ENCODE measurements around the gene CAMKK2.
"Not testable (repeated sequence)": the region's sequence is repeated elsewhere in the genome, so short reads cannot be mapped to it uniquely, and the experiment has no call there.

The CAMKK2 gene

GRCh38 chr12:121223292-121224285 lies 72.9 kb downstream of the CAMKK2 start:
- DNase-seq (ENCODE audit: low spot score), result no peak

- DNase-seq (ENCODE audit: low spot score), result no peak
Observed at GRCh38 chr12:121222847-121223246, 73.7 kb downstream of the CAMKK2 start.

GRCh38 chr12:121219353-121219986 lies 77.0 kb downstream of the CAMKK2 start:
- DNase-seq (ENCODE audit: low spot score), result no peak

- no peak for DNase-seq (ENCODE audit: low spot score)
Observed at GRCh38 chr12:121218588-121219352, 77.7 kb downstream of the CAMKK2 start.

- DNase-seq (ENCODE audit: low spot score), result no peak
Observed at GRCh38 chr12:121217761-121218160, 78.7 kb downstream of the CAMKK2 start.

GRCh38 chr12:121217063-121217462 lies 79.4 kb downstream of the CAMKK2 start:
- DNase-seq (ENCODE audit: low spot score), result peak; percentile 52

GRCh38 chr12:121216102-121216501 lies 80.4 kb downstream of the CAMKK2 start:
- DNase-seq (ENCODE audit: low spot score), result no peak

GRCh38 chr12:121214855-121215745 lies 81.4 kb downstream of the CAMKK2 start:
- DNase-seq (ENCODE audit: low spot score), result peak; percentile 96

- no peak for DNase-seq (ENCODE audit: low spot score)
Observed at GRCh38 chr12:121214166-121214777, 82.2 kb downstream of the CAMKK2 start.

GRCh38 chr12:121212875-121213274 lies 83.6 kb downstream of the CAMKK2 start:
- no peak for DNase-seq (ENCODE audit: low spot score)

- peak; percentile 89 for DNase-seq (ENCODE audit: low spot score)
Observed at GRCh38 chr12:121209624-121210572, 86.6 kb downstream of the CAMKK2 start, which contains the start of gene P2RX4. TSS of gene P2RX4 (plus strand) at chr12:121210129. CDS start at chr12:121210165, 36 bp downstream.

- DNase-seq (ENCODE audit: low spot score), result no peak
Observed at GRCh38 chr12:121209221-121209620, 87.3 kb downstream of the CAMKK2 start.

- DNase-seq (ENCODE audit: low spot score), result not testable (repeated sequence)
Observed at GRCh38 chr12:121208571-121208970, 87.9 kb downstream of the CAMKK2 start.

GRCh38 chr12:121205491-121205890 lies 91.0 kb downstream of the CAMKK2 start:
- no peak for DNase-seq (ENCODE audit: low spot score)

GRCh38 chr12:121203482-121203881 lies 93.0 kb downstream of the CAMKK2 start:
- DNase-seq (ENCODE audit: low spot score), result no peak

GRCh38 chr12:121202407-121203355 lies 93.8 kb downstream of the CAMKK2 start:
- no peak for DNase-seq (ENCODE audit: low spot score)

GRCh38 chr12:121201140-121201539 lies 95.4 kb downstream of the CAMKK2 start:
- not testable (repeated sequence) for DNase-seq (ENCODE audit: low spot score)

GRCh38 chr12:121198949-121199348 lies 97.6 kb downstream of the CAMKK2 start:
- no peak for DNase-seq (ENCODE audit: low spot score)
